ENCODE results near the gene CTNND2. TPM values are rescaled to one million over a fixed set of nuclear protein-coding genes. Genes with fewer than 3 reads are reported as not detected.

The CTNND2 gene
- total and polyA plus RNA-seq, 10 of the 15 experiments (the other 5 are each of a cell fraction or from before 2014, with no cell fraction given): 0.02 to 0.16 (median 0.04) TPM; not detected in 7

- TF ChIP-seq PKNOX1 (IDR thresholded peaks at IDR 0.05): no peak
- TF ChIP-seq RFX5 (IDR thresholded peaks at IDR 0.05; ENCODE audit: low read depth, low read length): no peak
- no peak for TF ChIP-seq GABPA (IDR thresholded peaks at IDR 0.05; ENCODE audit: low read depth)
- no peak for TF ChIP-seq MLLT1 (IDR thresholded peaks at IDR 0.05)
- TF ChIP-seq SREBF1 (IDR thresholded peaks at IDR 0.05; ENCODE audit: low read length): no peak
- TF ChIP-seq BACH1 (IDR thresholded peaks at IDR 0.05; ENCODE audit: borderline replicate concordance): no peak
- no peak for TF ChIP-seq EP300 (IDR thresholded peaks at IDR 0.05; ENCODE audit: borderline replicate concordance in 1 of 2, control insufficient read depth in 1 of 2, low read depth in 2 of 2, low read length in 2 of 2)
- TF ChIP-seq MTA2 (IDR thresholded peaks at IDR 0.05; ENCODE audit: low read depth): no peak
- no peak for TF ChIP-seq HCFC1 (IDR thresholded peaks at IDR 0.05; ENCODE audit: low read length)
These were observed 444.5 kb downstream of the CTNND2 start (continued) for GRCh38 chr5:11459716-11460115.

- Histone ChIP-seq H3K9me3 (replicated peaks; ENCODE audit: control insufficient read depth, insufficient read depth, low read length) (no peaks in the 10 kb centered on the region), H2AFZ (ENCODE audit: control insufficient read depth, low read depth, low read length) (no peak overlapping the region), H3K9ac (ENCODE audit: control insufficient read depth, insufficient read depth, low read length) (no peak overlapping the region), H3K27ac (ENCODE audit: control insufficient read depth, insufficient read depth) (no peak overlapping the region), H3K4me1 (ENCODE audit: control insufficient read depth, insufficient read depth, low read length) (no peaks in the 10 kb centered on the region), H3K4me3 (no peak overlapping the region), H3K4me2 (ENCODE audit: control insufficient read depth, insufficient read depth) (no peak overlapping the region), H3K79me2 (ENCODE audit: control insufficient read depth, insufficient read depth, low read length) (no peaks in the 10 kb centered on the region), H3K36me3 (ENCODE audit: control insufficient read depth in 2 of 2, insufficient read depth in 2 of 2, low read length in 1 of 2) (no peaks in the 10 kb centered on the region), H3K27me3 (replicated peaks in 1 of 2; ENCODE audit: control insufficient read depth in 2 of 2, insufficient read depth in 2 of 2, low read length in 1 of 2) (no peaks in the 10 kb centered on the region), H4K20me1 (ENCODE audit: control insufficient read depth, insufficient read depth) (no peaks in the 10 kb centered on the region)
- ChIA-PET POLR2A (no interaction called here), CTCF (no interaction called here), RAD21 (ENCODE audit: unreplicated experiment) (no interaction called here), SMC1A (ENCODE audit: uncharacterized antibody, unreplicated experiment) (no interaction called here)
- BruUV-seq (replicated peaks): no TSS peak
- in situ Hi-C loops (cut with MboI): no loop called here
- FAIRE-seq (no peak), DNase-seq (ENCODE audit: low read depth, low spot score) (no peak), ATAC-seq (no peak)
- whole genome bisulfite sequencing (ENCODE audit: insufficient coverage, insufficient replicate concordance, low lambda C conversion rate, missing lambda C conversion rate): 53% methylated on average over 2 of the region's 2 CpGs
- intact Hi-C loops (cut with micrococcal nuclease; ENCODE audit: unreplicated experiment): no loop called here
- TF ChIP-seq BCLAF1 (IDR thresholded peaks at IDR 0.05) (no peak), SUPT20H (IDR thresholded peaks at IDR 0.05; ENCODE audit: borderline replicate concordance, control insufficient read depth, low read depth, low read length) (no peak), SIN3A (IDR thresholded peaks at IDR 0.05; ENCODE audit: low read depth, low read length) (no peak), ETV6 (conservative IDR thresholded peaks at IDR 0.05 in 1 of 2, IDR thresholded peaks at IDR 0.05 in 1 of 2; ENCODE audit: borderline replicate concordance in 1 of 2, low read depth in 1 of 2) (no peak), CTCF (IDR thresholded peaks at IDR 0.05 in 2 of 3, conservative IDR thresholded peaks at IDR 0.05 in 1 of 3; ENCODE audit: control insufficient read depth in 2 of 3, extremely low read depth in 1 of 3, insufficient read depth in 1 of 3, low read depth in 3 of 3, low read length in 3 of 3) (no peak), EGR1 (IDR thresholded peaks at IDR 0.05; ENCODE audit: borderline replicate concordance in 1 of 2, low read depth in 2 of 2, low read length in 2 of 2) (no peak), RBBP5 (conservative IDR thresholded peaks at IDR 0.05) (no peak)
These were observed 448.7 kb downstream of the CTNND2 start for GRCh38 chr5:11455505-11455904.

Measured in GM12878 (cell line).